SK-N-SH (cell line): ENCODE measurements around the gene FRMD3. TPM values are rescaled to one million over a fixed set of nuclear protein-coding genes. Genes with fewer than 3 reads are reported as not detected.
A peak's percentile ranks its signal among the peaks of the same experiment; 100 is the strongest.

Source experiments
- CHD2 ChIP-seq: fragments of 150-350 bp; IDR thresholded peaks from 2 replicates; pipeline ENCODE4 v1.6.1; 2018; ENCODE audit warnings: low read length; ENCODE audit not compliant: partially characterized antibody
- ELF1 ChIP-seq: IDR thresholded peaks from 2 replicates; pipeline ENCODE4 v1.4.0; 2012
- EP300 ChIP-seq, 2 experiments: IDR thresholded peaks; 2 replicates each; pipeline versions ENCODE4 v1.4.0 to v1.6.1; 2012; ENCODE audit warnings: borderline replicate concordance in 1 of 2, low read depth in 1 of 2, low read length in 1 of 2
- FOSL2 ChIP-seq: IDR thresholded peaks from 2 replicates; pipeline ENCODE4 v1.4.0; 2012; ENCODE audit warnings: low read depth, mild to moderate bottlenecking, moderate library complexity, borderline replicate concordance
- GABPA ChIP-seq: IDR thresholded peaks from 2 replicates; pipeline ENCODE4 v1.4.0; 2012; ENCODE audit warnings: low read depth, mild to moderate bottlenecking
- JUND ChIP-seq: IDR thresholded peaks from 2 replicates; pipeline ENCODE4 v1.4.0; 2012
- MEF2A ChIP-seq: IDR thresholded peaks from 2 replicates; pipeline ENCODE4 v1.4.0; 2012; ENCODE audit warnings: low read depth, borderline replicate concordance
- NRF1 ChIP-seq: IDR thresholded peaks from 2 replicates; pipeline ENCODE4 v1.6.1; 2012; ENCODE audit warnings: low read depth, mild to moderate bottlenecking, low read length
- RAD21 ChIP-seq: IDR thresholded peaks from 2 replicates; pipeline ENCODE4 v1.6.1; 2012; ENCODE audit warnings: mild to moderate bottlenecking, low read length
- REST ChIP-seq: IDR thresholded peaks from 2 replicates; pipeline ENCODE4 v1.6.1; 2012; ENCODE audit warnings: mild to moderate bottlenecking, low read depth, low read length, moderate library complexity
- RXRA ChIP-seq: IDR thresholded peaks from 2 replicates; pipeline ENCODE4 v1.4.0; 2012; ENCODE audit warnings: low read depth, mild to moderate bottlenecking, borderline replicate concordance
- SIN3A ChIP-seq: IDR thresholded peaks from 2 replicates; pipeline ENCODE4 v1.6.1; 2012; ENCODE audit warnings: low read depth, mild to moderate bottlenecking, low read length, moderate library complexity, borderline replicate concordance
- SMC3 ChIP-seq: IDR thresholded peaks from 2 replicates; pipeline ENCODE4 v1.6.1; 2012; ENCODE audit warnings: low read depth, low read length, improper control_type of control experiment
- TAF1 ChIP-seq: IDR thresholded peaks from 2 replicates; pipeline ENCODE4 v1.6.1; 2012; ENCODE audit warnings: low read depth, mild to moderate bottlenecking, low read length, moderate library complexity, borderline replicate concordance
- TCF12 ChIP-seq: IDR thresholded peaks from 2 replicates; pipeline ENCODE4 v1.4.0; 2012
- USF2 ChIP-seq: fragments of 150-350 bp; IDR thresholded peaks from 2 replicates; pipeline ENCODE4 v1.6.1; 2017; ENCODE audit warnings: antibody characterized with exemption, low read length, low read depth, borderline replicate concordance
- ZBTB33 ChIP-seq: IDR thresholded peaks from 2 replicates; pipeline ENCODE4 v1.4.0; 2012; ENCODE audit warnings: low read depth, borderline replicate concordance
- polyA plus RNA-seq, 3 experiments: library from polyadenylated mRNA; depleted of rRNA; stranded (reverse); fragments of >200 nt; gene quantifications; 2 replicates each; pipeline ENCODE4 v1.2.3, GENCODE V29; 2012
- TF ChIP-seq, protein P1 (sequence below): IDR thresholded peaks from 2 replicates; pipeline ENCODE4; 2012
- TF ChIP-seq, protein P2 (sequence below): IDR thresholded peaks from 2 replicates; pipeline ENCODE4 v1.4.0; 2012; ENCODE audit warnings: low read depth, borderline replicate concordance

The FRMD3 gene
- polyA plus RNA-seq, 1 of the 3 experiments (the other 2 are of a cell fraction) = 0.89 TPM

GRCh38 chr9:83511051-83511450 lies 27.1 kb downstream of the FRMD3 start (continued):
- TF ChIP-seq ZBTB33 (no peak), SIN3A (no peak), NRF1 (no peak), SMC3 (no peak), TCF12 (peak; percentile 57), GABPA (no peak), REST (no peak), EP300 (IDR thresholded peaks at IDR 0.05; ENCODE audit: borderline replicate concordance in 1 of 2, low read depth in 1 of 2, low read length in 1 of 2) (peak in 1 of 2 experiments; percentile 42; a peak in 1 of 4 replicates), TAF1 (no peak), RAD21 (no peak), MEF2A (0 out of 2 replicates have a peak, but pooled peaks have one; percentile 12), RXRA (0 out of 2 replicates have a peak, but pooled peaks have one; percentile 24), ELF1 (peak; percentile 35; the same call in 1 of the 2 replicates), JUND (peak; percentile 64), FOSL2 (peak; percentile 57; the same call in 1 of the 2 replicates), CHD2 (no peak), USF2 (no peak)
- TF ChIP-seq, protein P1, sequence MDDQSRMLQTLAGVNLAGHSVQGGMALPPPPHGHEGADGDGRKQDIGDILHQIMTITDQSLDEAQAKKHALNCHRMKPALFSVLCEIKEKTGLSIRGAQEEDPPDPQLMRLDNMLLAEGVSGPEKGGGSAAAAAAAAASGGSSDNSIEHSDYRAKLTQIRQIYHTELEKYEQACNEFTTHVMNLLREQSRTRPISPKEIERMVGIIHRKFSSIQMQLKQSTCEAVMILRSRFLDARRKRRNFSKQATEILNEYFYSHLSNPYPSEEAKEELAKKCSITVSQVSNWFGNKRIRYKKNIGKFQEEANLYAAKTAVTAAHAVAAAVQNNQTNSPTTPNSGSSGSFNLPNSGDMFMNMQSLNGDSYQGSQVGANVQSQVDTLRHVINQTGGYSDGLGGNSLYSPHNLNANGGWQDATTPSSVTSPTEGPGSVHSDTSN = peak; percentile 74
- TF ChIP-seq, protein P2, sequence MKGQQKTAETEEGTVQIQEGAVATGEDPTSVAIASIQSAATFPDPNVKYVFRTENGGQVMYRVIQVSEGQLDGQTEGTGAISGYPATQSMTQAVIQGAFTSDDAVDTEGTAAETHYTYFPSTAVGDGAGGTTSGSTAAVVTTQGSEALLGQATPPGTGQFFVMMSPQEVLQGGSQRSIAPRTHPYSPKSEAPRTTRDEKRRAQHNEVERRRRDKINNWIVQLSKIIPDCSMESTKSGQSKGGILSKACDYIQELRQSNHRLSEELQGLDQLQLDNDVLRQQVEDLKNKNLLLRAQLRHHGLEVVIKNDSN = no peak
- TF ChIP-seq, all 33 proteins: peak for 10
